Muscle layer of colon (tissue), 2 donors: ENCODE measurements around the gene NAP1L1.

Experiments used
- H3K27ac ChIP-seq: one replicate; pipeline ENCODE4 v1.7.0; 2013; ENCODE audit warnings: low read depth, mild to moderate bottlenecking, low read length, moderate library complexity
- H3K27me3 ChIP-seq, 2 donors: one replicate each; pipeline ENCODE4 v1.7.0; 2013; ENCODE audit warnings: low read length in 2 of 2, mild to moderate bottlenecking in 2 of 2; ENCODE audit not compliant: insufficient read depth in 2 of 2, control insufficient read depth in 1 of 2
- H3K36me3 ChIP-seq: one replicate; pipeline ENCODE4 v1.7.0; 2013; ENCODE audit warnings: mild to moderate bottlenecking, low read length; ENCODE audit not compliant: insufficient read depth
- H3K4me1 ChIP-seq: one replicate; pipeline ENCODE4 v1.7.0; 2013; ENCODE audit warnings: mild to moderate bottlenecking, low read length; ENCODE audit not compliant: insufficient read depth
- H3K4me3 ChIP-seq, 2 donors: one replicate each; pipeline ENCODE4 v1.7.0; 2013; ENCODE audit warnings: low read length in 2 of 2, low read depth in 1 of 2, mild to moderate bottlenecking in 1 of 2, moderate library complexity in 1 of 2
- H3K9ac ChIP-seq: one replicate; pipeline ENCODE4 v1.7.0; 2013; ENCODE audit warnings: low read length
- H3K9me3 ChIP-seq: one replicate; pipeline ENCODE4 v1.7.0; 2013; ENCODE audit warnings: mild to moderate bottlenecking, low read length
- donor health status: abdominal sarcoma.
- donor health status: Adenocarcinoma of cecum.

Gene NAP1L1

GRCh38 chr12:76025601-76026575, 58.6 kb downstream of the NAP1L1 start:
- H3K4me3 ChIP-seq = no peak overlapping the region
- H3K9me3 ChIP-seq = no peaks in the 10 kb centered on the region
- H3K4me1 ChIP-seq = peaks cover 8% of the 10 kb centered on the region
- H3K9ac ChIP-seq = no peak overlapping the region
- no peaks in the 10 kb centered on the region for H3K36me3 ChIP-seq
- H3K27ac ChIP-seq = no peak overlapping the region
- peaks cover 0 to 5% of the 10 kb centered on the region in 2 donors for H3K27me3 ChIP-seq

DNA sequence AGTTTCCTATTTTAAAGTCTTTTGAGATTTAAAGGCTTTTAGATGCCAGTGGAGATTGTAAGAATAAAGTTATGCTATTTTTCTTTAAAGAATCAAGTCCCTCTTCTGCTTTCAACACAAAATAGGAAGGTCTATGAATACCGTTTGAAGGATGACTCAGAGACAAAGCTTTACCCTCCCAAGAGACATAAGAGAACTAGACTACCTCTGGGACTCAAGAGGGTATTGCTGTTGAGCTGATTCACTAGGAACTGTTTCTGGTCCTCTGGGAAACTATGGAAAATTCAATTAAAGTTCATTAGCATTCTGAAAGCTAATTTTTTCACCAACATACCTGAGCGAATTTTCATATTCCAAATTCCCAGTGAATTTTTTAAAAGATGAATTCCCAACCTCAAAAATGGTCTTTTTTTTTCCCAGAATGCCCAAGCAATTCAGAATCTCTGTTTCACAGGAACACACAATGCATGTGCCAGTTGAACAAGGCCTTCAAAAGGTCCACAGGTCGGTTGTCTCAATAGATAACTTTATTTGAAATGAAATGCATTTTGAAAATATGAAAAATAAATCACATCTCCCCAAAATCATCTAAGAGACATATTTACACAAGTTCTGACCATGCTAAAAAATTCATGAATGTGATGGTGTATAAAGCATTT, 59.4 kb downstream of the NAP1L1 start:
- Histone ChIP-seq H3K9ac (no peak overlapping the region), H3K27ac (no peak overlapping the region), H3K27me3 (peaks cover 0 to 5% of the 10 kb centered on the region in 2 donors), H3K4me1 (peaks cover 3% of the 10 kb centered on the region), H3K4me3 (no peak overlapping the region), H3K36me3 (no peaks in the 10 kb centered on the region), H3K9me3 (no peaks in the 10 kb centered on the region)

- Histone ChIP-seq H3K36me3 (no peaks in the 10 kb centered on the region), H3K27me3 (peaks cover 0 to 5% of the 10 kb centered on the region in 2 donors), H3K9ac (no peak overlapping the region), H3K27ac (no peak overlapping the region), H3K4me1 (no peaks in the 10 kb centered on the region), H3K4me3 (no peak overlapping the region), H3K9me3 (no peaks in the 10 kb centered on the region)
These were observed 60.2 kb downstream of the NAP1L1 start for GRCh38 chr12:76024102-76024781.

GRCh38 chr12:76023069-76023690, 61.3 kb downstream of the NAP1L1 start:
- Histone ChIP-seq H3K9ac (no peak overlapping the region), H3K4me1 (no peaks in the 10 kb centered on the region), H3K9me3 (no peaks in the 10 kb centered on the region), H3K4me3 (no peak overlapping the region), H3K27me3 (no peaks in the 10 kb centered on the region), H3K27ac (no peak overlapping the region), H3K36me3 (no peaks in the 10 kb centered on the region)

- Histone ChIP-seq H3K27me3 (no peaks in the 10 kb centered on the region), H3K36me3 (no peaks in the 10 kb centered on the region), H3K9ac (no peak overlapping the region), H3K4me3 (no peak overlapping the region), H3K9me3 (no peaks in the 10 kb centered on the region), H3K27ac (no peak overlapping the region), H3K4me1 (no peaks in the 10 kb centered on the region)
These were observed 62.0 kb downstream of the NAP1L1 start for GRCh38 chr12:76022506-76022905.

- Histone ChIP-seq H3K27me3 (no peaks in the 10 kb centered on the region), H3K27ac (no peak overlapping the region), H3K36me3 (no peaks in the 10 kb centered on the region), H3K9ac (no peak overlapping the region), H3K4me1 (no peaks in the 10 kb centered on the region), H3K9me3 (no peaks in the 10 kb centered on the region), H3K4me3 (no peak overlapping the region)
These were observed 63.5 kb downstream of the NAP1L1 start for GRCh38 chr12:76020731-76021672.

- Histone ChIP-seq H3K27me3 (no peaks in the 10 kb centered on the region), H3K9ac (no peak overlapping the region), H3K4me1 (no peaks in the 10 kb centered on the region), H3K4me3 (no peak overlapping the region), H3K27ac (no peak overlapping the region), H3K36me3 (no peaks in the 10 kb centered on the region), H3K9me3 (no peaks in the 10 kb centered on the region)
These were observed 64.2 kb downstream of the NAP1L1 start for GRCh38 chr12:76020281-76020680.

DNA sequence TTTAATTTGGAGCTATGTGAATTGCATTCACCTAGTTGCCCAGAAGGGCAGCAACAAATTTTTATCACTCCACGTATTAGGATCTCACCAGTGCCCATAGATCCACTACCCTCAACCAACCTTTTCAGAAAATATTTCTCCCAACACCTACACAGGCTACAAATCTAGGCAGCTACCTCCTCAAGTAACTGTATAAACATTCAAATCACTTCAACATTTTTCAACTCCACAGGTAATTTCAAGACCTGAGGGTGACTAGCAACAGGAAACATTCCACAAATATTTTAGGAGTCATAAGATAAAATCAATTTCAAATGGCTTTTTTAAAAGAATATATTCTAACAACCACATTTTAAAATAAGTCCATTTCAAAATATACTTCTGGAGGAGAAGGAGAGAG, 65.8 kb downstream of the NAP1L1 start:
- no peaks in the 10 kb centered on the region for H3K36me3 ChIP-seq
- H3K9ac ChIP-seq = no peak overlapping the region
- H3K27ac ChIP-seq = no peak overlapping the region
- no peaks in the 10 kb centered on the region for H3K27me3 ChIP-seq
- H3K9me3 ChIP-seq = no peaks in the 10 kb centered on the region
- H3K4me1 ChIP-seq = no peaks in the 10 kb centered on the region
- H3K4me3 ChIP-seq = no peak overlapping the region

DNA sequence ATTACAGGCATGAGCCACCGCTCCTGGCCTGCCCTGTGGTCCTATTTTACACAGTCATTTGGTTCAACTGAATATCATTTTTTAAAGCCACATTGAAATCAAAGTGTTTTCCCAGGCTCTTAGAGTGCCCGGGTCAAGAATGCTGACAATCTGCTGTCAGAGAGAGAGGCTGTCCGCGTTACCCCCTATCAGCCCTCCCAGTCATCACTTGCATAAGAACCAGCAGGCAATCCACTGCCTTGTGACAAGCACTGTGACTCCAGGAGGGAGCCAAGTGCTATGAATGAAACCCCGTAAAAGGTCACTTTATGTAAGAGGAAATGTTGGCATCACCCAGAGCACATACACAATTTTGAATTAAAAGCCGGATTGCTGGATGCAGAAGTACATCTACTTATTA, 66.4 kb downstream of the NAP1L1 start:
- Histone ChIP-seq H3K9me3 (no peaks in the 10 kb centered on the region), H3K4me1 (no peaks in the 10 kb centered on the region), H3K27ac (no peak overlapping the region), H3K36me3 (no peaks in the 10 kb centered on the region), H3K4me3 (no peak overlapping the region), H3K27me3 (no peaks in the 10 kb centered on the region), H3K9ac (no peak overlapping the region)

DNA sequence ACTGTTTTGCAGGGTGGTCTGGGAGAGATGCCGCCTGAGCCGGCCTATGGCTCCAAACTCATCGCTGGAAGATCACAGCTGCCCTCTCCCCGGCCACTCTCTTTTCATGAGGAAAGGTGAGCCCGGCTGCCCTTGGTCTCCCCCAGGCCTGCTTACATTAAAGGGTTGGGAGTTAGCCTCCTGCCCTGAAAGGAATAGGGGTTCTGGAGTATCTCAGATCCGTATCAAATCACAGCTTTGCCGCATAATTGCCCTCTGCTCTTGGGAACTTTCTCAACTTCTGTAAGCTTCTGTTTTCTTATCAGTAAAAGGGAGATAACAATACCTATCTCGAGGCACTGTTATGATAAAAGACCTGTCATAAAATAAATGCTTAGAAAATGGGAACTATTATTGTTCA, 70.5 kb downstream of the NAP1L1 start:
- Histone ChIP-seq H3K36me3 (no peaks in the 10 kb centered on the region), H3K9ac (no peak overlapping the region), H3K27me3 (no peaks in the 10 kb centered on the region), H3K27ac (no peak overlapping the region), H3K9me3 (no peaks in the 10 kb centered on the region), H3K4me3 (no peak overlapping the region), H3K4me1 (no peaks in the 10 kb centered on the region)
